HepG2 (cell line): ENCODE measurements around the gene LTK. TPM values are rescaled to one million over a fixed set of nuclear protein-coding genes. Genes with fewer than 3 reads are reported as not detected.

Source experiments
- ARID2 ChIP-seq: sonication (generic); formaldehyde crosslinking; IDR thresholded peaks from 2 replicates; pipeline ENCODE4 v1.8.1; 2022; ENCODE audit warnings: mild to moderate bottlenecking, missing genetic modification reagents, borderline replicate concordance
- ARID4A ChIP-seq: sonication (generic); formaldehyde crosslinking; IDR thresholded peaks from 2 replicates; pipeline ENCODE4 v1.5.0; 2020; ENCODE audit warnings: mild to moderate bottlenecking, missing genetic modification reagents, borderline replicate concordance
- CEBPZ ChIP-seq: IDR thresholded peaks from 2 replicates; pipeline ENCODE4 v1.6.1; 2012; ENCODE audit warnings: low read length, improper control_type of control experiment
- CHD2 ChIP-seq: IDR thresholded peaks from 2 replicates; pipeline ENCODE4 v1.6.1; 2011; ENCODE audit warnings: low read depth, low read length, improper control_type of control experiment
- FOXA3 ChIP-seq: IDR thresholded peaks from 2 replicates; pipeline ENCODE4 v1.6.1; 2016; ENCODE audit warnings: missing genetic modification reagents, missing compliant biosample characterization
- GFI1 ChIP-seq: sonication (generic); formaldehyde crosslinking; IDR thresholded peaks from 2 replicates; pipeline ENCODE4 v1.5.0; 2020; ENCODE audit warnings: missing genetic modification reagents, mild to moderate bottlenecking, borderline replicate concordance
- HMG20B ChIP-seq: conservative IDR thresholded peaks from 2 replicates; pipeline ENCODE4 v1.6.1; 2016; ENCODE audit warnings: missing genetic modification reagents, missing compliant biosample characterization
- IKZF5 ChIP-seq: IDR thresholded peaks from 2 replicates; pipeline ENCODE4 v1.6.1; 2018; ENCODE audit warnings: missing genetic modification reagents, mild to moderate bottlenecking, missing compliant biosample characterization
- MEIS2 ChIP-seq: sonication (generic); formaldehyde crosslinking; IDR thresholded peaks from 2 replicates; pipeline ENCODE4 v1.9.0; 2021; ENCODE audit warnings: mild to moderate bottlenecking, missing genetic modification reagents
- PAF1 ChIP-seq: IDR thresholded peaks from 2 replicates; pipeline ENCODE4 v1.6.1; 2016; ENCODE audit warnings: missing genetic modification reagents, missing compliant biosample characterization
- PRDM4 ChIP-seq: sonication (generic); formaldehyde crosslinking; IDR thresholded peaks from 2 replicates; pipeline ENCODE4 v1.9.0; 2021; ENCODE audit warnings: missing genetic modification reagents, borderline replicate concordance
- TEAD3 ChIP-seq: optimal IDR thresholded peaks from 2 replicates; pipeline ENCODE3; 2016; ENCODE audit warnings: borderline replicate concordance
- ZNF326 ChIP-seq: sonication (generic); formaldehyde crosslinking; IDR thresholded peaks from 2 replicates; pipeline ENCODE4 v1.4.0; 2020; ENCODE audit warnings: missing genetic modification reagents, borderline replicate concordance
- ZNF704 ChIP-seq: sonication (generic); formaldehyde crosslinking; IDR thresholded peaks from 2 replicates; pipeline ENCODE4 v1.8.1; 2023; ENCODE audit warnings: mild to moderate bottlenecking, inconsistent platforms, moderate library complexity, missing genetic modification reagents, borderline replicate concordance
- polyA plus RNA-seq, 8 experiments: library from polyadenylated mRNA; depleted of rRNA in 3 of 8; stranded (reverse) in 7 of 8; unstranded in 1 of 8; fragments of >200 nt; fragmentation: Illumina TruSeq in 4 of 8; extraction: Trizol in 4 of 8; gene quantifications; 2 replicates each; pipeline versions ENCODE4 v1.2.1 to v1.2.3, GENCODE V29; 2011 to 2016; ENCODE audit warnings: low read depth in 4 of 8, missing spikeins in 1 of 8, mixed read lengths in 1 of 8; ENCODE audit not compliant: insufficient read depth in 1 of 8
- total RNA-seq, 5 experiments: library from RNA; depleted of rRNA; stranded (reverse); fragments of >200 nt; fragmentation: Illumina TruSeq; extraction: Trizol; gene quantifications; 2 replicates each; pipeline ENCODE4 v1.2.3, GENCODE V29; 2016; ENCODE audit warnings: low read depth in 1 of 5

Gene LTK
- total and polyA plus RNA-seq, 2 of the 13 experiments (the other 11 are each of a cell fraction or from before 2014, with no cell fraction given), result 0.01 TPM; not detected in 1

GRCh38 chr15:41494190-41494921 lies 19.3 kb downstream of the LTK start (continued):
- TF ChIP-seq ARID4A (CRISPR knock-in tag), result peak; percentile 41
- no peak for TF ChIP-seq PRDM4 (CRISPR knock-in tag)
- TF ChIP-seq IKZF5, result no peak
- peak; percentile 66 for TF ChIP-seq TEAD3 (CRISPR knock-in tag)
- TF ChIP-seq MEIS2 (CRISPR knock-in tag), result peak; percentile 77; the same call in 1 of the 2 replicates
- TF ChIP-seq ZNF704 (CRISPR knock-in tag), result peak; percentile 35; the same call in 1 of the 2 replicates
- no peak for TF ChIP-seq HMG20B (CRISPR knock-in tag)
- no peak for TF ChIP-seq ZNF326
- TF ChIP-seq FOXA3 (CRISPR knock-in tag), result peak; percentile 33; the same call in 1 of the 2 replicates
- no peak for TF ChIP-seq ARID2 (CRISPR knock-in tag)
- TF ChIP-seq PAF1 (CRISPR knock-in tag), result no peak
- TF ChIP-seq GFI1 (CRISPR knock-in tag), result no peak
- no peak for TF ChIP-seq CEBPZ
- peak; percentile 82 for TF ChIP-seq CHD2
